A549 (cell line): ENCODE results near the gene FOSL1.

Experiments
- CBX2 ChIP-seq: fragments of 200-600 bp; sonication (generic); IDR thresholded peaks from 2 replicates; pipeline ENCODE4 v1.6.1; 2016; ENCODE audit warnings: low read depth, mild to moderate bottlenecking, borderline replicate concordance
- CTCF ChIP-seq: fragments of >200 bp; sonication (Bioruptor Twin); formaldehyde crosslinking; IDR thresholded peaks from 3 replicates; pipeline ENCODE4 v1.5.1; 2016
- EP300 ChIP-seq, 2 experiments: fragments of >200 bp; sonication (Bioruptor Twin); formaldehyde crosslinking; IDR thresholded peaks; 2 replicates in 1 of 2; 3 replicates in 1 of 2; pipeline ENCODE4 v1.6.1; 2016 to 2017
- ESRRA ChIP-seq: fragments of 150-350 bp; IDR thresholded peaks from 2 replicates; pipeline ENCODE4 v1.6.1; 2014; ENCODE audit warnings: mild to moderate bottlenecking, low read length, borderline replicate concordance
- JUNB ChIP-seq: fragments of >200 bp; sonication (Bioruptor Twin); formaldehyde crosslinking; IDR thresholded peaks from 2 replicates; pipeline ENCODE4 v1.6.1; 2016
- KDM1A ChIP-seq: fragments of 200-600 bp; sonication (generic); IDR thresholded peaks from 2 replicates; pipeline ENCODE4 v1.6.1; 2016; ENCODE audit warnings: low read depth, mild to moderate bottlenecking
- MAX ChIP-seq: IDR thresholded peaks from 2 replicates; pipeline ENCODE4 v1.6.1; 2012
- NR3C1 ChIP-seq: fragments of >200 bp; sonication (Bioruptor Twin); formaldehyde crosslinking; IDR thresholded peaks from 3 replicates; pipeline ENCODE4 v1.6.1; 2017
- RAD21 ChIP-seq, 2 experiments: fragments of >200 bp in 1 of 2; sonication (Bioruptor Twin) in 1 of 2; formaldehyde crosslinking in 1 of 2; IDR thresholded peaks in 1 of 2; conservative IDR thresholded peaks in 1 of 2; 2 replicates in 1 of 2; 3 replicates in 1 of 2; pipeline ENCODE4 v1.6.1; 2012 to 2018; ENCODE audit warnings: inconsistent platforms in 1 of 2
- REST ChIP-seq: fragments of 200-600 bp; sonication (generic); IDR thresholded peaks from 2 replicates; pipeline ENCODE4 v1.6.1; 2016; ENCODE audit warnings: antibody characterized with exemption, mild to moderate bottlenecking, moderate library complexity
- RFX5 ChIP-seq: fragments of 450-650 bp; IDR thresholded peaks from 2 replicates; pipeline ENCODE4 v1.7.1; 2014; ENCODE audit warnings: antibody characterized with exemption, mild to moderate bottlenecking, moderate library complexity
- TP53 ChIP-seq: fragments of 250-450 bp; sonication (Bioruptor Pico); IDR thresholded peaks from 2 replicates; pipeline ENCODE4 v1.5.0; 2021; ENCODE audit warnings: mild to moderate bottlenecking, moderate library complexity
- ZNF302 ChIP-seq: fragments of 250-450 bp; sonication (Bioruptor Pico); IDR thresholded peaks from 2 replicates; pipeline ENCODE4 v1.9.0; 2021; ENCODE audit warnings: inconsistent platforms, mild to moderate bottlenecking, moderate library complexity

- no peak for TF ChIP-seq RAD21 (conservative IDR thresholded peaks at IDR 0.05 in 1 of 2, IDR thresholded peaks at IDR 0.05 in 1 of 2)
- TF ChIP-seq ESRRA, result no peak; the same call in 1 of the 2 replicates
- TF ChIP-seq CTCF, result peak; percentile 85
- TF ChIP-seq TP53 (CRISPR knock-in tag), result no peak
- TF ChIP-seq RFX5, result no peak
- no peak for TF ChIP-seq NR3C1
- TF ChIP-seq MAX, result peak; percentile 63; the same call in 1 of the 2 replicates
- no peak for TF ChIP-seq CBX2
- no peak for TF ChIP-seq KDM1A
- no peak for TF ChIP-seq ZNF302 (CRISPR knock-in tag)
- TF ChIP-seq REST, result no peak; the same call in 1 of the 2 replicates
- TF ChIP-seq EP300 (IDR thresholded peaks at IDR 0.05), result no peak
- TF ChIP-seq JUNB, result no peak
These were observed 39.7 kb downstream of the FOSL1 start, which contains the start of gene MUS81 for GRCh38 chr11:65860278-65861164.
